Upper lobe of right lung (tissue), 1 donor: ENCODE measurements around the gene PTPN7. TPM values are rescaled to one million over a fixed set of nuclear protein-coding genes. Genes with fewer than 3 reads are reported as not detected.

Experiments used
- ATAC-seq: fragments of 200-7000 bp; cut with Tn5 transposase; one replicate; pipeline ENCODE4 v1.9.1; 2020; ENCODE audit warnings: mild to moderate bottlenecking, moderate library complexity
- DNase-seq: peaks from one replicate; pipeline ENCODE4 v3.0.0-alpha.2; 2020
- H3K27ac ChIP-seq: fragments of 200-600 bp; one replicate; pipeline ENCODE4 v1.8.0; 2022
- H3K27me3 ChIP-seq: fragments of 200-600 bp; one replicate; pipeline ENCODE4 v1.8.0; 2022; ENCODE audit warnings: mild to moderate bottlenecking
- H3K36me3 ChIP-seq: fragments of 200-600 bp; one replicate; pipeline ENCODE4 v1.8.0; 2022
- H3K4me1 ChIP-seq: fragments of 200-600 bp; one replicate; pipeline ENCODE4 v1.8.0; 2022
- H3K4me3 ChIP-seq: fragments of 200-600 bp; one replicate; pipeline ENCODE4 v1.8.0; 2022; ENCODE audit warnings: mild to moderate bottlenecking
- H3K9me3 ChIP-seq: fragments of 200-600 bp; one replicate; pipeline ENCODE4 v1.8.0; 2022
- intact Hi-C: fragments of 100-400 bp; cut with DNase I; formaldehyde crosslinking; loops from one replicate; pipeline ENCODE4 v1.11.0; 2022
- total RNA-seq: library from RNA; stranded (reverse); fragmentation: NEBNext Ultra II Directional; extraction: Animal tissue kit (Norgen Biotek cat#: 25700); gene quantifications from one replicate; pipeline ENCODE4 v1.2.1, GENCODE V29; 2021
- TF ChIP-seq, protein P1 (sequence below): fragments of 200-600 bp; IDR thresholded peaks from one replicate; pipeline ENCODE4 v1.8.0; 2022; ENCODE audit warnings: antibody characterized with exemption
- donor health status: DM: no; HTN: yes; CAD: no; lungs with severe emphysema.

The PTPN7 gene
- total RNA-seq, 1 donor from 2014 or later = 7.3 TPM

DNA sequence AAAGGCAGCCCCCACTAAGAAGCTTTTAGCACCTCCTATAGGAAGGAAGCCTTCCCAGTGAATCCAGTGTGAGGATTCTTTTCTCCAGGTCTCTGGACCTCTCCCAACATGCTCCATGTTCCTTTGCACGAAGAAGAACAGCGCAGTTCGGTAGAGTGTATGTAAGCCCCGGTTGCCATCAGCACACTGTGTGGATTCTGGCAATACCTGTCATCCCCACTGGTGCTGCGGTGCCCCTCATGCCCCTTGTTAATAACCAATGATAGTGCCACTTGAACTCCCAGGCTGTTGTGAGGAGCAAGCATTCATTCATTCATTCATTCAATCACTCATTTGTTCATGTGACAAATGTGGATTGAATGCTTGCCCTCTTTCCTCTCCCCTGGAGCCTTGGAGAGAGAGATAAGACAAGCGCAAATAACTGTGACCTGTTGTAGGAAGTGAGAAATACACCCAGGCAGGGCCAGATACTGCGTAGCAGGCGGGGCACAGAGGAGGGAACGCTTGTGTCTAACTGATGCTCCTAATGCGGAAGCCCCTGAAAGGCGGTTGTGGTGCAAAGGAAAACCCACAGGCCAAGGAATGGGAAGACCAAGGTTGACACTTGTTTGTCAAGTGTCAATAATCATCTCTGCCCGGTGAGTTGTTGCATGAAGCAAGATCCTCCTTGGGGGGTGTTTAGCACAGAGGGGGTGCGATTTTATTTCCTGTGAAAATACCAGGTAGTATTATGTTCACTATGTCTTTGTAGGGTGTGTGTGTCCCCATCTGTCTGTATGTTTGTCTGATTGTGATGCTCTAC, 43.0 kb upstream of the PTPN7 start:
- Histone ChIP-seq H3K27ac (no peak overlapping the region), H3K36me3 (no peaks in the 10 kb centered on the region), H3K4me3 (no peak overlapping the region), H3K4me1 (no peaks in the 10 kb centered on the region), H3K9me3 (no peaks in the 10 kb centered on the region), H3K27me3 (no peaks in the 10 kb centered on the region)
- intact Hi-C loops = no loop called here
- no peak for DNase-seq
- ATAC-seq = no peak
- TF ChIP-seq, protein P1, sequence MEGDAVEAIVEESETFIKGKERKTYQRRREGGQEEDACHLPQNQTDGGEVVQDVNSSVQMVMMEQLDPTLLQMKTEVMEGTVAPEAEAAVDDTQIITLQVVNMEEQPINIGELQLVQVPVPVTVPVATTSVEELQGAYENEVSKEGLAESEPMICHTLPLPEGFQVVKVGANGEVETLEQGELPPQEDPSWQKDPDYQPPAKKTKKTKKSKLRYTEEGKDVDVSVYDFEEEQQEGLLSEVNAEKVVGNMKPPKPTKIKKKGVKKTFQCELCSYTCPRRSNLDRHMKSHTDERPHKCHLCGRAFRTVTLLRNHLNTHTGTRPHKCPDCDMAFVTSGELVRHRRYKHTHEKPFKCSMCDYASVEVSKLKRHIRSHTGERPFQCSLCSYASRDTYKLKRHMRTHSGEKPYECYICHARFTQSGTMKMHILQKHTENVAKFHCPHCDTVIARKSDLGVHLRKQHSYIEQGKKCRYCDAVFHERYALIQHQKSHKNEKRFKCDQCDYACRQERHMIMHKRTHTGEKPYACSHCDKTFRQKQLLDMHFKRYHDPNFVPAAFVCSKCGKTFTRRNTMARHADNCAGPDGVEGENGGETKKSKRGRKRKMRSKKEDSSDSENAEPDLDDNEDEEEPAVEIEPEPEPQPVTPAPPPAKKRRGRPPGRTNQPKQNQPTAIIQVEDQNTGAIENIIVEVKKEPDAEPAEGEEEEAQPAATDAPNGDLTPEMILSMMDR = no peak

DNA sequence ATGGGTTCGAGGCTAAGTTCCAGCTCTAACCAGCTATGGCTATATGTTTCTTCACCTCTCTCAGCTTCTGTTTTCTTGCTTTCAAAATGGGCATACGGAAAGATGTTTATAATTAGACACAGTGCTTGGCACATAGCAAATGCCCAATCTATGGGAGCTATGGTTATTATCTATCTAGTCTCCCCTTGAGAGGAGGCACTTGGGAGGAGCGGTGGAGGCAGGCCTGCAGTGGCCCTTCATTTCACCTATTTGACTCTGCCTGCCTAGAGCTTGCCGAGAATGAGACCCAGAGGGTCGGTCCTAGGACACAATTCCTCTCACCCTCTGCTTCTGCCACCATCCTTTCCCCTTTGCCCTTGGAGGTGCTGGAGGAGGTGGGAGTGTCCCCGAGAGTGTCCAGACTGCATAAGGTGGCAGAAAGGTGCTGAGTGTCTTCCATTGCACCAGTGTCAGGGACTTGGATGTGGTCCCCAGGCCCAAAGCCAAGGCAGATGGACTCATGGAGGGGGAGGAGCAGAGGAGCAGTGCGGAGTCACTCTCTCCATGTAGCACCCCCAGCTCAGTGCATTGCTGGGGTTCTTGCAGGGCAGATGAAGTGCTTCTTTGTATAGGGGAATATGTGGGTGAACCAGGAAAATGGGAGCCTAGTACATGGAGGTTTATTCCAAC, 42.2 kb upstream of the PTPN7 start:
- no peak overlapping the region for H3K4me3 ChIP-seq
- intact Hi-C loops = no loop called here
- no peak overlapping the region for H3K27ac ChIP-seq
- no peaks in the 10 kb centered on the region for H3K9me3 ChIP-seq
- ATAC-seq (no peak), DNase-seq (no peak)
- no peaks in the 10 kb centered on the region for H3K27me3 ChIP-seq
- H3K36me3 ChIP-seq = no peaks in the 10 kb centered on the region
- no peaks in the 10 kb centered on the region for H3K4me1 ChIP-seq
- TF ChIP-seq, protein P1 = no peak

DNA sequence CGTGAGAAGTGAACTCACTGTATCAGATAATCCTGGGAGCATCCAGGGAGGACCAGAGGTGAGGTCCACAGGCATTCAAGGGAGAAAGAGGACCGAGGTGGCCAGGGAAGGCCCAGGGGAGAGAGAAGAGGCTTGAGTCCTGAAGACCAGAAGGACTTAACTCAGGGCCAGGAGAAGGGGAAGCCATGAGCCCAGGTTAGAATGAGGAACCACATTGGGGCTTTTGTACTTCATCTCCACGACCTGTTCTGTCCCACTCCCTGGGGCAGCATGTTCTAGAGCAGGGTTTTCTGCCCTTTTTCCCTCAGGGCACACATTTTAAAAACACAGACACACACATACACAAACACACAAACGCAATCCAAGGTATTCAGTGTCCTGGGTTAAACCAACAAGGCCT, 41.6 kb upstream of the PTPN7 start:
- H3K9me3 ChIP-seq = no peaks in the 10 kb centered on the region
- no peaks in the 10 kb centered on the region for H3K27me3 ChIP-seq
- H3K4me3 ChIP-seq = no peak overlapping the region
- no peaks in the 10 kb centered on the region for H3K4me1 ChIP-seq
- no peak for DNase-seq
- no peak overlapping the region for H3K27ac ChIP-seq
- TF ChIP-seq, protein P1 = no peak
- ATAC-seq = no peak
- intact Hi-C loops = no loop called here
- no peaks in the 10 kb centered on the region for H3K36me3 ChIP-seq

DNA sequence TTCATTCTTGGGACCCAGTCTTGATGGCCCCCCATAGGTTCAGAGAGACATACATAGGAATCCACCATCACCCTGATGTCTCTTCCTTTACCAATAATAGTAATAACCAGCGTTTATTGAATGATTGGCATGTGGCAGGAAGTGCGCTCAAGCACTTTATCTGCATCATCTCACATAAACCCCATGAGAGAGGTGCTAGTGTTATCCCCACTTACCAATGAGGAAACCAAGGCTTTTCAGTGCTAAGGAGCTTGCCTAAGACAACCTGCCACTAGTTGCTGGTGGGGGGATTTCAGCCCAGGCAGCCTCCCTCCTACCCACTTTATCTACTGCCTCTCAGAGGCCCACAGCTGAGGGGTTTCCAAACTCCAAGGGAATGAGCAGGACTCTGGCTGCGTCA, 40.9 kb upstream of the PTPN7 start:
- Histone ChIP-seq H3K27me3 (no peaks in the 10 kb centered on the region), H3K4me3 (no peak overlapping the region), H3K4me1 (no peaks in the 10 kb centered on the region), H3K9me3 (no peaks in the 10 kb centered on the region), H3K36me3 (no peaks in the 10 kb centered on the region), H3K27ac (no peak overlapping the region)
- intact Hi-C loops = no loop called here
- DNase-seq (no peak), ATAC-seq (no peak)
- TF ChIP-seq, protein P1 = no peak

DNA sequence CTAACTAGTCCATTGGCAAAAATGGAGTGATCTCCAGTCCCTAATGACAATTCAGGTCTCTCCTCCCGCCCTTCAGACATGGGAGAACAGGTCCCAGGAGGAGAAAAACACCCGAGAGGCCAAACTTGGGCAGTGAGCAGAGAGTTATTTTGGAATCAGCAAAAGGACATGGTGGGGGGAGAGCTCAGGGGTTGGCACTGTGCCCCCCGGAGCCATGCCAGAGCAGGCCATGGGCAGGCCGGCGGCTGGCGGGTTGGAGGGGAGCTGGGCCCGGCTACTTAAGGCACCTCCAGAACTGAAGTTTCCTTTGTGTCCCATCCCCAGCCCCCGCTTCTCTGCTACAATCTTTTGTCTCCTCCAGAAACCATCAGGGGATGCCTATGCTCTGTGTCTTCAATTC, 40.3 kb upstream of the PTPN7 start:
- H3K36me3 ChIP-seq = no peaks in the 10 kb centered on the region
- ATAC-seq (no peak), DNase-seq (no peak)
- H3K27me3 ChIP-seq = no peaks in the 10 kb centered on the region
- intact Hi-C loops = no loop called here
- no peak overlapping the region for H3K27ac ChIP-seq
- no peak overlapping the region for H3K4me3 ChIP-seq
- H3K4me1 ChIP-seq = no peaks in the 10 kb centered on the region
- TF ChIP-seq, protein P1 = no peak
- no peaks in the 10 kb centered on the region for H3K9me3 ChIP-seq
